Measurements from ENCODE around the gene LENG1.

DNA sequence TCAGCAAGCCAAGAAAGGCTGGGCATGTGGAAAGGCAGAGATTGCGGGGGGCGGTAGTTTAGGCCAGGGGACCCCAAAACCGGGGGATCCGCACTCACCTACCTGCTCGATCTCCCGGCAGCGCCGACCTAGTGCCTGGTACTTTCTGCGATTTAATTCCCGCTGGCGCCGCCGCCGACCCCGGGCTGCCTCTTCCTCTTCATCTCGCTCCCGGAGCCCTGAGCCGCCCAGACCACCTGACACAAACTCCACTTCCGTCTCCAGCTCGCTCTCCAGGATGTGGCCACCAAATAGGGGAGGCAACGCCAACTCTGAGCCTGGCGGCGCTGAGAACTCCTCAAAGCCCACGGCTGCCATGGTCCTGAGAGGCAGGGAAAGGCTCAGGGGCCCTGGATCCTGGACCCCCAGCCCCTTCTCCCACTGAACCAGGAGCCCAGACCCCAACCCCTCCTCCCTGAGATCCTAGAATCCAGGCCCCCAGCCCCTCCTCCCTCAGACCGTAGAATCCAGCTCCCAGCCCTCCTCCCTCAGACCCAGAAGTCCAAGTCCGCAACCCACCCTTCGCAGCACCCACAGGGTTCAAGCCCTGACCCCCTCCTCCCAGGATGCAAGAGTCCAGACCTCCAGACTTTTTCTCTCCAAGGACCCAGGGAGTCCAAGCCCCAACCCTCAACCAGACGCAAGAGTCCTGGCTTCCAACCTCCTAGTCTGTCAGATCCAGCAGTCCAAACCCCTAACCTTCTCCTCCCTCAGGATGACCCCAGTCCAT, 45.0 kb downstream of the LENG1 start:
- TF ChIP-seq, protein P1, sequence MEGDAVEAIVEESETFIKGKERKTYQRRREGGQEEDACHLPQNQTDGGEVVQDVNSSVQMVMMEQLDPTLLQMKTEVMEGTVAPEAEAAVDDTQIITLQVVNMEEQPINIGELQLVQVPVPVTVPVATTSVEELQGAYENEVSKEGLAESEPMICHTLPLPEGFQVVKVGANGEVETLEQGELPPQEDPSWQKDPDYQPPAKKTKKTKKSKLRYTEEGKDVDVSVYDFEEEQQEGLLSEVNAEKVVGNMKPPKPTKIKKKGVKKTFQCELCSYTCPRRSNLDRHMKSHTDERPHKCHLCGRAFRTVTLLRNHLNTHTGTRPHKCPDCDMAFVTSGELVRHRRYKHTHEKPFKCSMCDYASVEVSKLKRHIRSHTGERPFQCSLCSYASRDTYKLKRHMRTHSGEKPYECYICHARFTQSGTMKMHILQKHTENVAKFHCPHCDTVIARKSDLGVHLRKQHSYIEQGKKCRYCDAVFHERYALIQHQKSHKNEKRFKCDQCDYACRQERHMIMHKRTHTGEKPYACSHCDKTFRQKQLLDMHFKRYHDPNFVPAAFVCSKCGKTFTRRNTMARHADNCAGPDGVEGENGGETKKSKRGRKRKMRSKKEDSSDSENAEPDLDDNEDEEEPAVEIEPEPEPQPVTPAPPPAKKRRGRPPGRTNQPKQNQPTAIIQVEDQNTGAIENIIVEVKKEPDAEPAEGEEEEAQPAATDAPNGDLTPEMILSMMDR (IDR thresholded peaks at IDR 0.05; ENCODE audit: low read length), result no peak
- no peak for TF ChIP-seq EZH2phosphoT487 (IDR thresholded peaks at IDR 0.05; ENCODE audit: low read length)
